Measurements from ENCODE around the gene FAM81B.

The FAM81B gene

DNA sequence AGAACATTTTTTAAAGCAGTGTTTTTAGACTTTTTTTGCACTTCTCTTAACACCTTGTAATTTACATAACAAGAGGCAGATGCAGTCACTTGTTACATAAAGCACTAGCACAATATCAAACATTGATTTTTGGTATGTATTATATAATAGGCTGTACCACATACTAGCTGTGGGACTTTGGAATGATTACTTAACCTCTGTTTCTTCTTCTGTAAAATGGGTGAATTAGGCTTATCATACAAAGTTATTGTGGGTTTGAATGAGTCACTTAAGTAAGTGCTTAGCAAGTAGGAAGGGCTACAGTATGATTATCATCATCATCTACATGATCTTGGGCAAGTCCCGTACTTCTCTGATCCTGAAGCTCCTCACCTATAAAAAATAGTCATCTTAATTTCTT is 2.1 kb downstream of the FAM81B start:
- Histone ChIP-seq H3K27me3 (ENCODE audit: control insufficient read depth in 5 of 5, insufficient read depth in 4 of 5, low read length in 5 of 5) (no peaks in the 10 kb centered on the region), H3K9me3 (ENCODE audit: control insufficient read depth in 5 of 5, low read length in 5 of 5) (no peaks in the 10 kb centered on the region), H3K4me1 (ENCODE audit: control insufficient read depth in 5 of 5, insufficient read depth in 5 of 5, low read length in 5 of 5) (no peaks in the 10 kb centered on the region), H3K36me3 (ENCODE audit: control insufficient read depth in 5 of 5, insufficient read depth in 5 of 5, low read length in 5 of 5) (no peaks in the 10 kb centered on the region), H3K4me3 (ENCODE audit: low read depth in 1 of 5, low read length in 5 of 5) (no peak overlapping the region), H3K27ac (ENCODE audit: low read depth, low read length) (no peak overlapping the region), H3K9ac (ENCODE audit: low read length in 5 of 5) (no peak overlapping the region)

DNA sequence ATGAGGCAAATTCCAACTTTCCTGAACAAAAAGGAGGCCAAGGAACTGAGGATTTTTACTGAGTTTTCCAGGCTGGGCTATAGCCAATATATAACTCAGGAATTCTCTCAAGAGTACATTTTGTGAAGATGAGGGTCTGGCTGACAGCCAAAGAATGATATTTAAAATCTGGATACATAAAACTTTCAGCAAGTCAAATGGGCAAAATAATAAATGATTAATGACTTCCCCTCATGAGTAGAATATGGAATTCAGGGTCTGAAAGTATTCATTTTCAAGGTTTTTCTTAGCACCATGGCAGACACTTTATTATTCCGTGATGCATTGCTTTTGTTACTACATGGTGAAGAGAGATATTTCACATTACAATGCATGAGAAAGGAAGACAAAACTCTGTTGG is 7.8 kb downstream of the FAM81B start:
- no peaks in the 10 kb centered on the region for H3K4me1 ChIP-seq (ENCODE audit: control insufficient read depth in 5 of 5, insufficient read depth in 5 of 5, low read length in 5 of 5)
- H3K9me3 ChIP-seq (ENCODE audit: control insufficient read depth in 5 of 5, low read length in 5 of 5): no peaks in the 10 kb centered on the region
- no peak overlapping the region for H3K4me3 ChIP-seq (ENCODE audit: low read depth in 1 of 5, low read length in 5 of 5)
- no peak overlapping the region for H3K27ac ChIP-seq (ENCODE audit: low read depth, low read length)
- no peaks in the 10 kb centered on the region for H3K36me3 ChIP-seq (ENCODE audit: control insufficient read depth in 5 of 5, insufficient read depth in 5 of 5, low read length in 5 of 5)
- H3K9ac ChIP-seq (ENCODE audit: low read length in 5 of 5): no peak overlapping the region
- H3K27me3 ChIP-seq (ENCODE audit: control insufficient read depth in 5 of 5, insufficient read depth in 4 of 5, low read length in 5 of 5): no peaks in the 10 kb centered on the region

DNA sequence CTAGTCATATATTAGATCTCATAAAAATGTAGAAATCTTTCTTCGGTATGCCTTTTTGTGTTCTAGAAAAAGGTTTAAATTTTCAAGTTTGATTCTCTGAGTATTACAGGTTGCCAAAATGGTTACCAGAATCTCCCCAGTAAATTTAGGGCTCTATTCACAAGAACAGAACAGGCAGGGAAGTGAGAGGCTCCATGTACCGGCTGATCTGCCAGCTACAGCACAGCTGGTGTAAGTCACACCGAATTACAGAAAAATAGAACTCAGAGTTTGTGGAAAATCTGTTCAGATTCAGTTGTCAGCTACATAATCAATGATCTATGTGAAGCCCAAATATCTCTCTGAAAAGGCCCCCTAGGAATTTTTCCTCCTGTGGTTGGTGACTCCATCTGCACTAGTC is 10.5 kb downstream of the FAM81B start:
- H3K27ac ChIP-seq (ENCODE audit: low read depth, low read length): no peak overlapping the region
- no peak overlapping the region for H3K9ac ChIP-seq (ENCODE audit: low read length in 5 of 5)
- H3K9me3 ChIP-seq (ENCODE audit: control insufficient read depth in 5 of 5, low read length in 5 of 5): peaks cover 0 to 4% (median 0%) of the 10 kb centered on the region in 5 donors
- H3K27me3 ChIP-seq (ENCODE audit: control insufficient read depth in 5 of 5, insufficient read depth in 4 of 5, low read length in 5 of 5): no peaks in the 10 kb centered on the region
- H3K4me1 ChIP-seq (ENCODE audit: control insufficient read depth in 5 of 5, insufficient read depth in 5 of 5, low read length in 5 of 5): no peaks in the 10 kb centered on the region
- H3K36me3 ChIP-seq (ENCODE audit: control insufficient read depth in 5 of 5, insufficient read depth in 5 of 5, low read length in 5 of 5): no peaks in the 10 kb centered on the region
- no peak overlapping the region for H3K4me3 ChIP-seq (ENCODE audit: low read depth in 1 of 5, low read length in 5 of 5)

GRCh38 chr5:95403996-95404395 is 12.8 kb downstream of the FAM81B start:
- H3K9ac ChIP-seq (ENCODE audit: low read length in 5 of 5): no peak overlapping the region
- no peaks in the 10 kb centered on the region for H3K27me3 ChIP-seq (ENCODE audit: control insufficient read depth in 5 of 5, insufficient read depth in 4 of 5, low read length in 5 of 5)
- no peaks in the 10 kb centered on the region for H3K36me3 ChIP-seq (ENCODE audit: control insufficient read depth in 5 of 5, insufficient read depth in 5 of 5, low read length in 5 of 5)
- no peak overlapping the region for H3K4me3 ChIP-seq (ENCODE audit: low read depth in 1 of 5, low read length in 5 of 5)
- no peaks in the 10 kb centered on the region for H3K4me1 ChIP-seq (ENCODE audit: control insufficient read depth in 5 of 5, insufficient read depth in 5 of 5, low read length in 5 of 5)
- no peak overlapping the region for H3K27ac ChIP-seq (ENCODE audit: low read depth, low read length)
- H3K9me3 ChIP-seq (ENCODE audit: control insufficient read depth in 5 of 5, low read length in 5 of 5): peaks cover 0 to 4% (median 0%) of the 10 kb centered on the region in 5 donors

- Histone ChIP-seq H3K27me3 (ENCODE audit: control insufficient read depth in 5 of 5, insufficient read depth in 4 of 5, low read length in 5 of 5) (no peaks in the 10 kb centered on the region), H3K4me3 (ENCODE audit: low read depth in 1 of 5, low read length in 5 of 5) (no peak overlapping the region), H3K4me1 (ENCODE audit: control insufficient read depth in 5 of 5, insufficient read depth in 5 of 5, low read length in 5 of 5) (no peaks in the 10 kb centered on the region), H3K36me3 (ENCODE audit: control insufficient read depth in 5 of 5, insufficient read depth in 5 of 5, low read length in 5 of 5) (no peaks in the 10 kb centered on the region), H3K9ac (ENCODE audit: low read length in 5 of 5) (no peak overlapping the region), H3K27ac (ENCODE audit: low read depth, low read length) (no peak overlapping the region), H3K9me3 (ENCODE audit: control insufficient read depth in 5 of 5, low read length in 5 of 5) (peaks cover 0 to 4% (median 0%) of the 10 kb centered on the region in 5 donors)
Observed at GRCh38 chr5:95406426-95407090, 15.4 kb downstream of the FAM81B start.

- Histone ChIP-seq H3K4me3 (ENCODE audit: low read depth in 1 of 5, low read length in 5 of 5) (no peak overlapping the region), H3K27ac (ENCODE audit: low read depth, low read length) (no peak overlapping the region), H3K36me3 (ENCODE audit: control insufficient read depth in 5 of 5, insufficient read depth in 5 of 5, low read length in 5 of 5) (no peaks in the 10 kb centered on the region), H3K9ac (ENCODE audit: low read length in 5 of 5) (no peak overlapping the region), H3K4me1 (ENCODE audit: control insufficient read depth in 5 of 5, insufficient read depth in 5 of 5, low read length in 5 of 5) (no peaks in the 10 kb centered on the region), H3K9me3 (ENCODE audit: control insufficient read depth in 5 of 5, low read length in 5 of 5) (no peaks in the 10 kb centered on the region), H3K27me3 (ENCODE audit: control insufficient read depth in 5 of 5, insufficient read depth in 4 of 5, low read length in 5 of 5) (peaks cover 0 to 4% (median 0%) of the 10 kb centered on the region in 5 donors)
Observed at GRCh38 chr5:95410279-95410678, 19.1 kb downstream of the FAM81B start.

DNA sequence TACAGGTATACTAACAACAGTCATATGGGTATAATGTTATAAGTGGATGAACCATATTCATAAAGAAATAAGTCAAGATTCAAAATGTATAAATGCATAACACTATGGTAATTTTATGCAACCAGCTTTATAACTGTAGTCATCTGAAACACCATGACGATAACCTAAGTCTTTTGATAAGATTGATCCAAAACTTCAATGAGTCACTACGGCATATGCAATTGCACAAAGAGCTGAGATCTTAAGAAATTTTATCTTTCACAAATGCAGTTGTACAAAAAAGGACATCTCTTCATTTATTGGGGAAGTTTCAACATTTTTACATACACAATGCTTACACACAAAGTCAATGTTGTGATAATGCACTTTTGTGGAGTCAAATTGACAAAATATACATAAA is 20.3 kb downstream of the FAM81B start:
- Histone ChIP-seq H3K9me3 (ENCODE audit: control insufficient read depth in 5 of 5, low read length in 5 of 5) (no peaks in the 10 kb centered on the region), H3K27me3 (ENCODE audit: control insufficient read depth in 5 of 5, insufficient read depth in 4 of 5, low read length in 5 of 5) (peaks cover 0 to 4% (median 0%) of the 10 kb centered on the region in 5 donors), H3K4me3 (ENCODE audit: low read depth in 1 of 5, low read length in 5 of 5) (no peak overlapping the region), H3K36me3 (ENCODE audit: control insufficient read depth in 5 of 5, insufficient read depth in 5 of 5, low read length in 5 of 5) (no peaks in the 10 kb centered on the region), H3K27ac (ENCODE audit: low read depth, low read length) (no peak overlapping the region), H3K4me1 (ENCODE audit: control insufficient read depth in 5 of 5, insufficient read depth in 5 of 5, low read length in 5 of 5) (no peaks in the 10 kb centered on the region), H3K9ac (ENCODE audit: low read length in 5 of 5) (no peak overlapping the region)

DNA sequence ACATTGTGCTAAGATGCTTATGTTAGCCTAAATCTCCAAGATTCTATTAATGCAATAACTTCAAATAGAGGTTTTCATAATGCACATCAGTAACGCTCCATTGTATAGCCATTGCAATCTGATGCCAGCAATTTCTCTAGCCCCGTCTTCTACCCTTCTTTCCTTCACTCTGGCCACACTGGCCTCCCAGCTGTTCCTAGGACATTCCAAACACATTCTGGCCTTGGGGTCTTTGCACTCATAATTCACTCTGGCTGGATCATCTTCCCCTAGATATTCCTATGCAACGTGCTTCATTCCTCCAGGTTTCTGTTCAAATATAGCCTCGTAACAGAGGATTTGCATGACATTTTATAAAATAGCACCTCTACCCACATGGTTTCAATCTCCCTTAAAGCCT is 23.3 kb downstream of the FAM81B start:
- Histone ChIP-seq H3K9me3 (ENCODE audit: control insufficient read depth in 5 of 5, low read length in 5 of 5) (no peaks in the 10 kb centered on the region), H3K4me3 (ENCODE audit: low read depth in 1 of 5, low read length in 5 of 5) (no peak overlapping the region), H3K4me1 (ENCODE audit: control insufficient read depth in 5 of 5, insufficient read depth in 5 of 5, low read length in 5 of 5) (no peaks in the 10 kb centered on the region), H3K36me3 (ENCODE audit: control insufficient read depth in 5 of 5, insufficient read depth in 5 of 5, low read length in 5 of 5) (no peaks in the 10 kb centered on the region), H3K27ac (ENCODE audit: low read depth, low read length) (no peak overlapping the region), H3K27me3 (ENCODE audit: control insufficient read depth in 5 of 5, insufficient read depth in 4 of 5, low read length in 5 of 5) (peaks cover 0 to 4% (median 0%) of the 10 kb centered on the region in 5 donors), H3K9ac (ENCODE audit: low read length in 5 of 5) (no peak overlapping the region)

- Histone ChIP-seq H3K4me3 (ENCODE audit: low read depth in 1 of 5, low read length in 5 of 5) (no peak overlapping the region), H3K4me1 (ENCODE audit: control insufficient read depth in 5 of 5, insufficient read depth in 5 of 5, low read length in 5 of 5) (peaks cover 0 to 5% (median 1%) of the 10 kb centered on the region in 5 donors), H3K27me3 (ENCODE audit: control insufficient read depth in 5 of 5, insufficient read depth in 4 of 5, low read length in 5 of 5) (peaks cover 0 to 4% (median 0%) of the 10 kb centered on the region in 5 donors), H3K9me3 (ENCODE audit: control insufficient read depth in 5 of 5, low read length in 5 of 5) (no peaks in the 10 kb centered on the region), H3K36me3 (ENCODE audit: control insufficient read depth in 5 of 5, insufficient read depth in 5 of 5, low read length in 5 of 5) (no peaks in the 10 kb centered on the region), H3K9ac (ENCODE audit: low read length in 5 of 5) (no peak overlapping the region), H3K27ac (ENCODE audit: low read depth, low read length) (no peak overlapping the region)
Observed at GRCh38 chr5:95417971-95418370, 26.8 kb downstream of the FAM81B start.

DNA sequence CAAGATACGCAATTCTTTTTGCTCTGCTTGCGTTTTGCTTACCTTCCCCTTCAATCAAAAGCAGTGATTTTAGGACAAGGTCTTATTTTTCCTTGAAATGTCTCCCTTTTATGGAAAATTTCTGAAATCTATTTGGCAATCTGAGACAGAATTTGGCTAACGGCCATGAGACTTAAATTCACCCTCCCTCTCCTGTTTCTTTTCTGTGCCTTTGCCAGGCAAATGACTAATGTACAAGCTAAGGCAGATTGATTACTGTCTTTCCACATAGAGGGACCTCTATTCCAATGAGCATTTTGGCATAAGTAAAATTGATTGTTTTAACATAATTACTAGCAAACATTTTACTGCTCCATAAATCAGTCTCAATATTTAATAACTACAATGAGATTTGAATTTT is 31.7 kb downstream of the FAM81B start:
- Histone ChIP-seq H3K27ac (ENCODE audit: low read depth, low read length) (no peak overlapping the region), H3K4me1 (ENCODE audit: control insufficient read depth in 5 of 5, insufficient read depth in 5 of 5, low read length in 5 of 5) (peaks cover 0 to 8% (median 2%) of the 10 kb centered on the region in 5 donors), H3K9ac (ENCODE audit: low read length in 5 of 5) (no peak overlapping the region), H3K9me3 (ENCODE audit: control insufficient read depth in 5 of 5, low read length in 5 of 5) (no peaks in the 10 kb centered on the region), H3K36me3 (ENCODE audit: control insufficient read depth in 5 of 5, insufficient read depth in 5 of 5, low read length in 5 of 5) (no peaks in the 10 kb centered on the region), H3K27me3 (ENCODE audit: control insufficient read depth in 5 of 5, insufficient read depth in 4 of 5, low read length in 5 of 5) (peaks cover 0 to 3% (median 0%) of the 10 kb centered on the region in 5 donors), H3K4me3 (ENCODE audit: low read depth in 1 of 5, low read length in 5 of 5) (no peak overlapping the region)
